ENCODE data around the gene ZFP36L1.
A peak's percentile ranks its signal among the peaks of the same experiment; 100 is the strongest.

The ZFP36L1 gene

GRCh38 chr14:68816183-68816942 lies 23.5 kb upstream of the ZFP36L1 start:
- DNase-seq (ENCODE audit: low spot score): peak; percentile 92

GRCh38 chr14:68815298-68816182 lies 22.7 kb upstream of the ZFP36L1 start:
- DNase-seq (ENCODE audit: low spot score): peak; percentile 28

GRCh38 chr14:68814539-68815297 lies 21.9 kb upstream of the ZFP36L1 start:
- DNase-seq (ENCODE audit: low spot score): peak; percentile 41

GRCh38 chr14:68814238-68814538 lies 21.3 kb upstream of the ZFP36L1 start:
- DNase-seq (ENCODE audit: low spot score): no peak

GRCh38 chr14:68813318-68813838 lies 20.5 kb upstream of the ZFP36L1 start:
- DNase-seq (ENCODE audit: low spot score): no peak

GRCh38 chr14:68811171-68811570 lies 18.3 kb upstream of the ZFP36L1 start:
- DNase-seq (ENCODE audit: low spot score): no peak

- DNase-seq (ENCODE audit: low spot score): no peak
Measured at GRCh38 chr14:68810173-68811153, 17.6 kb upstream of the ZFP36L1 start.

- no peak for DNase-seq (ENCODE audit: low spot score)
Measured at GRCh38 chr14:68809524-68809923, 16.7 kb upstream of the ZFP36L1 start.

GRCh38 chr14:68808696-68809480 lies 16.0 kb upstream of the ZFP36L1 start:
- no peak for DNase-seq (ENCODE audit: low spot score)

GRCh38 chr14:68807987-68808386 lies 15.1 kb upstream of the ZFP36L1 start:
- no peak for DNase-seq (ENCODE audit: low spot score)

- DNase-seq (ENCODE audit: low spot score): no peak
Measured at GRCh38 chr14:68807148-68807600, 14.3 kb upstream of the ZFP36L1 start.

GRCh38 chr14:68806526-68807147 lies 13.8 kb upstream of the ZFP36L1 start:
- no peak for DNase-seq (ENCODE audit: low spot score)

GRCh38 chr14:68805414-68805813 lies 12.5 kb upstream of the ZFP36L1 start:
- no peak for DNase-seq (ENCODE audit: low spot score)

GRCh38 chr14:68801631-68802030 lies 8.8 kb upstream of the ZFP36L1 start:
- DNase-seq (ENCODE audit: low spot score): no peak

GRCh38 chr14:68800953-68801352 lies 8.1 kb upstream of the ZFP36L1 start:
- DNase-seq (ENCODE audit: low spot score): no peak

GRCh38 chr14:68800390-68800789 lies 7.5 kb upstream of the ZFP36L1 start:
- DNase-seq (ENCODE audit: low spot score): no peak

- no peak for DNase-seq (ENCODE audit: low spot score)
Measured at GRCh38 chr14:68798621-68799020, 5.8 kb upstream of the ZFP36L1 start.

GRCh38 chr14:68797121-68797670 lies 4.3 kb upstream of the ZFP36L1 start:
- no peak for DNase-seq (ENCODE audit: low spot score)

GRCh38 chr14:68796418-68797101 lies 3.7 kb upstream of the ZFP36L1 start:
- DNase-seq (ENCODE audit: low spot score): no peak

Measured in activated CD4-positive, alpha-beta T cell treated with anti-CD3 and anti-CD28 coated beads, Interleukin-2, Interleukin-4, amounts not matched to agents 100 ng/mL and 50 ng/mL, durations not matched to agents 16 hours and 8 hours (primary cell).